SK-N-SH treated with all-trans-retinoic acid at 6 μM for 48 hours (cell line): ENCODE data around the gene NDUFB10.

Source experiments
- CREB5 ChIP-seq: fragments of 250-450 bp; sonication (Bioruptor Pico); IDR thresholded peaks from 2 replicates; pipeline ENCODE4 v1.5.1; 2020; ENCODE audit warnings: low read depth, mild to moderate bottlenecking, moderate library complexity
- CSDC2 ChIP-seq: fragments of 250-450 bp; sonication (Bioruptor Pico); IDR thresholded peaks from 2 replicates; pipeline ENCODE4 v1.5.0; 2020; ENCODE audit warnings: mild to moderate bottlenecking, moderate library complexity
- PATZ1 ChIP-seq: fragments of 250-450 bp; sonication (Bioruptor Pico); IDR thresholded peaks from 2 replicates; pipeline ENCODE4 v1.8.0; 2020; ENCODE audit warnings: mild to moderate bottlenecking, moderate library complexity, borderline replicate concordance
- PPARA ChIP-seq: fragments of 250-450 bp; sonication (Bioruptor Pico); IDR thresholded peaks from 2 replicates; pipeline ENCODE4 v1.5.0; 2020; ENCODE audit warnings: mild to moderate bottlenecking, borderline replicate concordance
- RARB ChIP-seq: fragments of 250-450 bp; sonication (Bioruptor Pico); IDR thresholded peaks from 2 replicates; pipeline ENCODE4 v1.8.0; 2021; ENCODE audit warnings: mild to moderate bottlenecking, moderate library complexity
- ZFP3 ChIP-seq: fragments of 250-450 bp; sonication (Bioruptor Pico); IDR thresholded peaks from 2 replicates; pipeline ENCODE4 v1.5.0; 2020; ENCODE audit warnings: mild to moderate bottlenecking, moderate library complexity

- no peak for TF ChIP-seq PATZ1 (CRISPR knock-in tag)
- no peak for TF ChIP-seq PPARA (CRISPR knock-in tag)
- TF ChIP-seq RARB, result no peak
- TF ChIP-seq CREB5, result no peak
- TF ChIP-seq CSDC2 (CRISPR knock-in tag), result no peak
- TF ChIP-seq ZFP3, result no peak
Observed at GRCh38 chr16:1965396-1966001, 6.2 kb downstream of the NDUFB10 start.
